IMR-90 (cell line): ENCODE measurements around the gene JMJD1C. TPM values are rescaled to one million over a fixed set of nuclear protein-coding genes. Genes with fewer than 3 reads are reported as not detected.
"Not testable (repeated sequence)": the region's sequence is repeated elsewhere in the genome, so short reads cannot be mapped to it uniquely, and the experiment has no call there.

Source experiments
- ATAC-seq: fragments of 200-7000 bp; cut with Tn5 transposase; 2 replicates; pipeline ENCODE4 v1.9.1; 2020; ENCODE audit warnings: low read depth, mild to moderate bottlenecking, moderate library complexity
- BruUV-seq: library from RNA; stranded (reverse); fragments of 400-500 nt; replicated peaks from 2 replicates; lab custom pipeline; 2021; lab: Mats Ljungman, UMichigan
- CTCF ChIA-PET: fragments of 300-600 bp; formaldehyde crosslinking; extraction: SDS; loops from one replicate; lab custom pipeline; 2021; ENCODE audit warnings: antibody characterized with exemption; lab: Yijun Ruan, JAX
- POLR2A ChIA-PET: fragments of 300-600 bp; sonication (Branson Sonifier 250); formaldehyde crosslinking; loops from one replicate; lab custom pipeline; 2022; ENCODE audit warnings: antibody characterized with exemption; ENCODE audit not compliant: unreplicated experiment; lab: Charles Lee
- DNase-seq: peaks from one replicate; pipeline ENCODE4 v3.0.0; 2013
- H2AFZ ChIP-seq: replicated peaks from 2 replicates; pipeline ENCODE3; 2013; ENCODE audit warnings: low read length, mild to moderate bottlenecking; ENCODE audit not compliant: poor library complexity
- H2AK5ac ChIP-seq: 2 replicates; pipeline ENCODE4 v1.6.1; 2013; ENCODE audit warnings: low read depth, low read length, inconsistent platforms
- H2AK9ac ChIP-seq: replicated peaks from 2 replicates; pipeline ENCODE3; 2013; ENCODE audit warnings: mild to moderate bottlenecking, low read depth, low read length, moderate library complexity; ENCODE audit not compliant: poor library complexity
- H2BK120ac ChIP-seq: 2 replicates; pipeline ENCODE4 v1.6.1; 2013; ENCODE audit warnings: low read depth, low read length, inconsistent platforms
- H2BK15ac ChIP-seq: 3 replicates; pipeline ENCODE4 v1.6.1; 2013; ENCODE audit warnings: low read depth, low read length, inconsistent platforms
- H2BK20ac ChIP-seq: 2 replicates; pipeline ENCODE4 v1.6.1; 2013; ENCODE audit warnings: low read depth, mild to moderate bottlenecking, inconsistent platforms, low read length, moderate library complexity
- H2BK5ac ChIP-seq: 2 replicates; pipeline ENCODE4 v1.6.1; 2013; ENCODE audit warnings: mild to moderate bottlenecking, low read depth, low read length, inconsistent platforms; ENCODE audit not compliant: poor library complexity, severe bottlenecking
- H3K14ac ChIP-seq: replicated peaks from 2 replicates; pipeline ENCODE4 v1.6.1; 2013; ENCODE audit warnings: low read depth, low read length, inconsistent platforms
- H3K18ac ChIP-seq: 2 replicates; pipeline ENCODE4 v1.6.1; 2013; ENCODE audit warnings: low read depth, low read length, control low read depth
- H3K23ac ChIP-seq: 2 replicates; pipeline ENCODE4 v1.6.1; 2013; ENCODE audit warnings: low read depth, low read length, inconsistent platforms
- H3K27ac ChIP-seq: 2 replicates; pipeline ENCODE4 v1.5.1; 2013; ENCODE audit warnings: mild to moderate bottlenecking, control low read depth, low read length; ENCODE audit not compliant: insufficient read depth
- H3K27me3 ChIP-seq: 2 replicates; pipeline ENCODE4 v1.6.1; 2013; ENCODE audit warnings: low read length; ENCODE audit not compliant: control insufficient read depth, insufficient read depth
- H3K36me3 ChIP-seq: 2 replicates; pipeline ENCODE4 v1.6.1; 2013; ENCODE audit warnings: low read length, mixed read lengths; ENCODE audit not compliant: control insufficient read depth, insufficient read depth
- H3K4ac ChIP-seq: 2 replicates; pipeline ENCODE4 v1.6.1; 2013; ENCODE audit warnings: low read depth, low read length, inconsistent platforms
- H3K4me1 ChIP-seq: 2 replicates; pipeline ENCODE4 v1.6.1; 2013; ENCODE audit warnings: low read length, mixed read lengths; ENCODE audit not compliant: control insufficient read depth, insufficient read depth
- H3K4me2 ChIP-seq: 2 replicates; pipeline ENCODE4 v1.6.1; 2013; ENCODE audit warnings: low read depth, mild to moderate bottlenecking, control low read depth, low read length, moderate library complexity
- H3K4me3 ChIP-seq: 2 replicates; pipeline ENCODE4 v1.5.1; 2013; ENCODE audit warnings: low read depth, mild to moderate bottlenecking, control low read depth, low read length, moderate library complexity; ENCODE audit not compliant: insufficient read depth
- H3K56ac ChIP-seq: 2 replicates; pipeline ENCODE4 v1.6.1; 2013; ENCODE audit warnings: low read length, inconsistent platforms; ENCODE audit not compliant: insufficient read depth; ENCODE audit errors: extremely low read depth
- H3K79me1 ChIP-seq, 2 experiments: 2 replicates each; pipeline ENCODE4 v1.6.1; 2013; ENCODE audit warnings: low read length in 2 of 2, inconsistent platforms in 1 of 2, low read depth in 1 of 2
- H3K9ac ChIP-seq: 2 replicates; pipeline ENCODE4 v1.6.1; 2013; ENCODE audit warnings: low read depth, low read length, control low read depth
- H3K9me1 ChIP-seq: 2 replicates; pipeline ENCODE4 v1.6.1; 2013; ENCODE audit warnings: low read length, inconsistent platforms; ENCODE audit not compliant: insufficient read depth
- H3K9me3 ChIP-seq: 2 replicates; pipeline ENCODE4 v1.6.1; 2013; ENCODE audit warnings: low read length; ENCODE audit not compliant: control insufficient read depth, insufficient read depth
- H4K20me1 ChIP-seq: 2 replicates; pipeline ENCODE4 v1.6.1; 2013; ENCODE audit warnings: low read length, inconsistent platforms; ENCODE audit not compliant: insufficient read depth
- H4K5ac ChIP-seq: 2 replicates; pipeline ENCODE4 v1.6.1; 2013; ENCODE audit warnings: mild to moderate bottlenecking, low read depth, low read length, control low read depth
- H4K8ac ChIP-seq, 2 experiments: 2 replicates each; pipeline ENCODE4 v1.6.1; 2013; ENCODE audit warnings: low read depth in 2 of 2, low read length in 2 of 2, control low read depth in 1 of 2, inconsistent platforms in 1 of 2
- H4K91ac ChIP-seq: 2 replicates; pipeline ENCODE4 v1.6.1; 2013; ENCODE audit warnings: low read depth, low read length, inconsistent platforms; ENCODE audit not compliant: insufficient read depth
- WGBS, 2 experiments: methylation state at CpG; one replicate each; pipeline versions ENCODE4 v1.1.5 to v1.1.7; 2013; ENCODE audit warnings: missing lambda C conversion rate in 2 of 2; ENCODE audit not compliant: insufficient read length in 1 of 2; ENCODE audit errors: extremely low coverage in 2 of 2; 5-methylcytosine and 5-hydroxymethylcytosine counted together
- dilution Hi-C: fragments of 300-500 bp; cut with HindIII; formaldehyde crosslinking; loops from one replicate; pipeline ENCODE4 v1.14.3; 2018; ENCODE audit warnings: low sequenced_read_pairs; ENCODE audit not compliant: unreplicated experiment
- in situ Hi-C: fragments of 300-500 bp; cut with MboI; formaldehyde crosslinking; loops from 3 replicates; pipeline ENCODE4 v1.14.3; 2019; ENCODE audit warnings: low sequenced_read_pairs, inconsistent platforms, mixed read lengths
- intact Hi-C: fragments of 100-400 bp; cut with micrococcal nuclease; formaldehyde crosslinking; loops from 2 replicates; pipeline ENCODE4 v1.10.0; 2022
- polyA plus RNA-seq, 3 experiments: library from polyadenylated mRNA; depleted of rRNA; stranded (reverse); fragments of >200 nt; gene quantifications; 2 replicates each; pipeline ENCODE4 v1.2.3, GENCODE V29; 2012; ENCODE audit warnings: low replicate concordance in 1 of 3
- total RNA-seq: library from RNA; depleted of rRNA; stranded (reverse); fragments of >200 nt; gene quantifications from 2 replicates; pipeline ENCODE4 v1.2.3, GENCODE V29; 2012

The JMJD1C gene
- total and polyA plus RNA-seq, 2 of the 4 experiments (the other 2 are of a cell fraction), result 15.6 to 96.8 TPM

DNA sequence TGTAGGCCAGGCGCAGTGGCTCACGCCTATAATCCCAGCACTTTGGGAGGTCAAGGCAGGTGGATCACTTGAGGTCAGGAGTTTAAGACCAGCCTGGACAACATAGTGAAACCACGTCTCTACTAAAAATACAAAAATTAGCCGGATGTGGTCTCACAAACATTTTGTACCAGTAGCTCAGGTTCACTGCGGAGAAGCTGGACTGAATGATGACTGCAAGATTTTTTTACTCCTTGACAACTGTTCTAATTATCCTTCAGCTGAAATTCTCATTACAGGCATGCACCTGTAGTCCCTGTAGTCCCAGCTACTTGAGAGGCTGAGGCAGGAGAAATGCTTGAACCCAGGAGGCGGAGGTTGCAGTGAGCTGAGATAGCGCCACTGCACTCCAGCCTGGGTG lies 126.1 kb downstream of the JMJD1C start:
- H3K27ac ChIP-seq, H3K4me3 ChIP-seq, H2BK5ac ChIP-seq, H3K4me1 ChIP-seq, H2AK9ac ChIP-seq, H3K4me2 ChIP-seq, H2AFZ ChIP-seq, POLR2A ChIA-PET, H2BK15ac ChIP-seq, BruUV-seq, intact Hi-C loops, H2BK120ac ChIP-seq, H4K5ac ChIP-seq, ATAC-seq, H4K20me1 ChIP-seq, CTCF ChIA-PET, H3K18ac ChIP-seq, H3K9me3 ChIP-seq, H3K56ac ChIP-seq, DNase-seq, H3K36me3 ChIP-seq, dilution Hi-C loops, H3K9me1 ChIP-seq, H3K9ac ChIP-seq, H3K27me3 ChIP-seq, H2BK20ac ChIP-seq, H3K4ac ChIP-seq, H3K23ac ChIP-seq, H2AK5ac ChIP-seq, H4K91ac ChIP-seq, H3K14ac ChIP-seq, in situ Hi-C loops, H4K8ac ChIP-seq: not testable (repeated sequence)
- WGBS, 2 experiments, result no CpG with 5 or more reads among the region's 7 CpGs
- H3K79me1 ChIP-seq, result peaks cover 17 to 59% of the 10 kb centered on the region in 2 experiments; a peak in 3 of 4 replicates
